OCI-LY3 (cell line): Measurements from ENCODE around the gene ETAA1.

Experiments used
- CTCF ChIP-seq: fragments of 200-600, 300-600 bp; sonication (generic); IDR thresholded peaks from 2 replicates; pipeline ENCODE4 v1.5.1; 2014; ENCODE audit warnings: antibody characterized with exemption, low read length, low read depth
- EZH2phosphoT487 ChIP-seq: fragments of 200-600 bp; shearing (Covaris generic); IDR thresholded peaks from 2 replicates; pipeline ENCODE4 v1.6.1; 2018; ENCODE audit warnings: antibody characterized with exemption, mixed run types, low read depth

DNA sequence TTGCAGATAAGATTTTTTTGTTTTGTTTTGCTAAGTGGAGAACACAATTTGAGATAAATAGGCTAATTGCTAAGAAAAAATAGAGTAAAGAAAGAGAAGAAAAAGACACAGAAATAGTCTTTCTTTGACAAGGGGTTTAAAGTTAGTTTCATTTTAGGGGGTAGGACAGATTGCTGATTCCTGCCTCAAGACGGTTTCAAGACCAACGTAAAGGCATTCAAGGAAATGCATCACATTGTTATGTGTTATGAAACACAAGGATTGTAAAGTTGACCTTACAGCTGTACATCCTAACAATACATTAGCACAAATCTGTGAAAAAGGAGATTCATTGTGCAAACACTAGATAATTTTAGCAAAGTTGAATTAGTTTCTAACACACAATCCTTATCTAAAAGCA is 22.7 kb upstream of the ETAA1 start:
- no peak for TF ChIP-seq CTCF
- no peak for TF ChIP-seq EZH2phosphoT487
